HEK293 (cell line): Measurements from ENCODE around the gene NTRK3.

ENCODE experiments used
- HOXD13 ChIP-seq: sonication (generic); formaldehyde crosslinking; IDR thresholded peaks from 2 replicates; pipeline ENCODE4 v1.8.0; 2022; ENCODE audit warnings: missing genetic modification reagents, borderline replicate concordance
- PRDM10 ChIP-seq: fragments of 450-650 bp; formaldehyde crosslinking; IDR thresholded peaks from 2 replicates; pipeline ENCODE4 v1.5.1; 2016; ENCODE audit warnings: missing biosample characterization, missing genetic modification characterization
- SP2 ChIP-seq: fragments of 450-650 bp; formaldehyde crosslinking; IDR thresholded peaks from 2 replicates; pipeline ENCODE4 v1.5.1; 2016; ENCODE audit warnings: missing biosample characterization, missing genetic modification characterization
- ZNF510 ChIP-seq: fragments of 450-650 bp; formaldehyde crosslinking; IDR thresholded peaks from 2 replicates; pipeline ENCODE4 v1.5.1; 2018; ENCODE audit warnings: mild to moderate bottlenecking, missing genetic modification characterization, missing biosample characterization; ENCODE audit not compliant: insufficient replicate concordance
- TF ChIP-seq, protein P1 (sequence below): fragments of 450-650 bp; formaldehyde crosslinking; optimal IDR thresholded peaks from 2 replicates; pipeline ENCODE3; 2016; ENCODE audit warnings: missing biosample characterization, mild to moderate bottlenecking, missing genetic modification characterization
- TF ChIP-seq, protein P2 (sequence below): fragments of 450-650 bp; formaldehyde crosslinking; IDR thresholded peaks from 2 replicates; pipeline ENCODE4 v1.5.1; 2016; ENCODE audit warnings: missing biosample characterization, missing genetic modification characterization, low read depth

GRCh38 chr15:87818756-87819155 lies 437.8 kb downstream of the NTRK3 start:
- TF ChIP-seq, protein P1, sequence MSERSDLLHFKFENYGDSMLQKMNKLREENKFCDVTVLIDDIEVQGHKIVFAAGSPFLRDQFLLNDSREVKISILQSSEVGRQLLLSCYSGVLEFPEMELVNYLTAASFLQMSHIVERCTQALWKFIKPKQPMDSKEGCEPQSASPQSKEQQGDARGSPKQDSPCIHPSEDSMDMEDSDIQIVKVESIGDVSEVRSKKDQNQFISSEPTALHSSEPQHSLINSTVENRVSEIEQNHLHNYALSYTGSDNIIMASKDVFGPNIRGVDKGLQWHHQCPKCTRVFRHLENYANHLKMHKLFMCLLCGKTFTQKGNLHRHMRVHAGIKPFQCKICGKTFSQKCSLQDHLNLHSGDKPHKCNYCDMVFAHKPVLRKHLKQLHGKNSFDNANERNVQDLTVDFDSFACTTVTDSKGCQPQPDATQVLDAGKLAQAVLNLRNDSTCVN: no peak
- no peak for TF ChIP-seq ZNF510 (tag by site-specific recombination)
- TF ChIP-seq SP2 (tag by site-specific recombination): no peak
- TF ChIP-seq, protein P2, sequence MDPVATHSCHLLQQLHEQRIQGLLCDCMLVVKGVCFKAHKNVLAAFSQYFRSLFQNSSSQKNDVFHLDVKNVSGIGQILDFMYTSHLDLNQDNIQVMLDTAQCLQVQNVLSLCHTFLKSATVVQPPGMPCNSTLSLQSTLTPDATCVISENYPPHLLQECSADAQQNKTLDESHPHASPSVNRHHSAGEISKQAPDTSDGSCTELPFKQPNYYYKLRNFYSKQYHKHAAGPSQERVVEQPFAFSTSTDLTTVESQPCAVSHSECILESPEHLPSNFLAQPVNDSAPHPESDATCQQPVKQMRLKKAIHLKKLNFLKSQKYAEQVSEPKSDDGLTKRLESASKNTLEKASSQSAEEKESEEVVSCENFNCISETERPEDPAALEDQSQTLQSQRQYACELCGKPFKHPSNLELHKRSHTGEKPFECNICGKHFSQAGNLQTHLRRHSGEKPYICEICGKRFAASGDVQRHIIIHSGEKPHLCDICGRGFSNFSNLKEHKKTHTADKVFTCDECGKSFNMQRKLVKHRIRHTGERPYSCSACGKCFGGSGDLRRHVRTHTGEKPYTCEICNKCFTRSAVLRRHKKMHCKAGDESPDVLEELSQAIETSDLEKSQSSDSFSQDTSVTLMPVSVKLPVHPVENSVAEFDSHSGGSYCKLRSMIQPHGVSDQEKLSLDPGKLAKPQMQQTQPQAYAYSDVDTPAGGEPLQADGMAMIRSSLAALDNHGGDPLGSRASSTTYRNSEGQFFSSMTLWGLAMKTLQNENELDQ (tag by site-specific recombination): no peak
- TF ChIP-seq HOXD13 (CRISPR knock-in tag): no peak
- no peak for TF ChIP-seq PRDM10 (tag by site-specific recombination)
